ENCODE results near the gene TRABD2A.

The TRABD2A gene

GRCh38 chr2:84904151-84904550 is 23.3 kb upstream of the TRABD2A start:
- DNase-seq: no peak

- DNase-seq: no peak
These were observed 21.6 kb upstream of the TRABD2A start for GRCh38 chr2:84902526-84902925.

- no peak for DNase-seq
These were observed 20.8 kb upstream of the TRABD2A start for GRCh38 chr2:84901593-84902120.

- no peak for DNase-seq
These were observed 20.1 kb upstream of the TRABD2A start for GRCh38 chr2:84900971-84901370.

- DNase-seq: no peak
These were observed 18.7 kb upstream of the TRABD2A start for GRCh38 chr2:84899304-84900204.

- no peak for DNase-seq
These were observed 16.9 kb upstream of the TRABD2A start for GRCh38 chr2:84897773-84898172.

DNA sequence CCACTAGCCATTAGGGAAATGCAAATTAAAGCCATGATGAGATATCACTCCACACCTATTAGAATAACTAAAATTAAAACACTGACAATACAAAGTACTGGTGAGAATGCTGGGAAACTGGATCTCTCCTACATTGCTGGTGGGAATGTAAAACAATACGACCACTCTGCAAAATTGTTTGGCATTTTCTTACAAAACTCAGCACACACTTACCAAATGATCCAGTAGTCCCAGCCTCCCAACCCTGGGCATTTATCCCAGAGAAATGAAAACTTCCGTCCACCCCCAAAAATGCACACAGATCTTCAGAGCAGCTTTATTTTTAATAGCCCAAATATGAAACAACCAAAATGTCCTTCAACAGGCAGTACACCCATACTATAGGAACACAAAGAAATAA is 15.7 kb upstream of the TRABD2A start:
- no peak for DNase-seq

- DNase-seq: no peak
These were observed 14.1 kb upstream of the TRABD2A start for GRCh38 chr2:84894758-84895520.

- peak; percentile 33 for DNase-seq
These were observed 13.3 kb upstream of the TRABD2A start for GRCh38 chr2:84894131-84894586.

GRCh38 chr2:84891355-84892010 is 10.6 kb upstream of the TRABD2A start:
- no peak for DNase-seq

DNA sequence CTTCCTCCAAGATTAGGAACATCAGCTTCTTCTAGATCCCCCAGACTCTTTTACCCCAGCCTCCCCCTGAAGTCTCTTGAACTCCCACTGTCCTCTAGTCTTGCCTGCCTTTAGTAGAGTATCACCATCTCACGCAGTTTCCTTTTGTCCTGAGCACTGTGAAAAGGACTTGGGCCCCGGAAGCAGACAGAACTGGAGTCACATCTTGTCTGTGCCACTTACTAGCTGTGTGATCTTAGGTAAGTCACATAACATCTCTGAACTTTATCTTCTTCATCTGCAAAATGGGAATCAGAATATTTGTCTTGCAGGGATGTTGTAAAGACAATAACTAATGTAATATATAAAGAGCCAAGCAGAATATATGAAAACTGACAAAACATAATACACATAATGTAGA is 8.4 kb upstream of the TRABD2A start:
- no peak for DNase-seq

DNA sequence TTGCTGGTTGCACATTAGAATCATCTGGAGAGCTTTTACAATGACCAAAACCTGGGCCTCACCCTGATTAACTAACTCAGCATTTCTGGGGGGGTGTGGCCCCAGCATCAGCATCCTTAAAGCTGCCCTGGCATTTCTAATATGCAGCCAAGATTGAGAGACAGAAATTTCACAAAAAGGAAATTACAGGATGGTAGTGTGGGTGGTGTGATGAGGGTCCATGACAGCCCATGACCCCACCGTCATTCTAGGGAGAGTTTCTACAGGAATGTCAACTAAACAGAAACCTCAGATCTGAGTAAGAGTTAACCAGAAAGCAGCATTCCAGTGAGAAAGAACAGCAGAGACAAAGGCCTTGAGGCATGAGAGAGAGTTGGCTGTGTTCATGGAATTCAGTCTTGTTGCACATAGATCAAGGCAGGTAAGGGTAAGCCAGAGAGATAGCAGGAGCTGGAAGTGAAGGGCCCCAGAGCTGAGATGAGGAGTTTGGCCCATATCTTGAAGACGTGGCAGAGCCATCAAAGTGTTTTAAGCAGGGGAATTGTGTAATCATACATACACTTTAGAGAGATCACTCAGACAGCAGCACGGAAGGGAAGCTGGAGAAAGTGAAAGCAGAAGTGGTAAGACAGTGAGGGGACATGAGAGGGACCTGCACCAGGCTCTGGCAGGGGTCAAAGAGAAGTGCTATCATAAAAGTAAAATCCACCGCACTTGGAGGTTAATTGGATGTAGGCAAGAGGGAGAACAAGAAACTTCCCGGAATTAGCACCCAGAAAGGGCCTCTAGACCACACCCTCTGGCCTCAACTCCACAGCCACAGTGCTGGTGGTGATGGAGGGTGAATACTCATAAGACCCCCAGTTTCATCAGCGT is 7.8 kb upstream of the TRABD2A start:
- no peak for DNase-seq

- DNase-seq: no peak
These were observed 5.9 kb upstream of the TRABD2A start for GRCh38 chr2:84886791-84887190.

DNA sequence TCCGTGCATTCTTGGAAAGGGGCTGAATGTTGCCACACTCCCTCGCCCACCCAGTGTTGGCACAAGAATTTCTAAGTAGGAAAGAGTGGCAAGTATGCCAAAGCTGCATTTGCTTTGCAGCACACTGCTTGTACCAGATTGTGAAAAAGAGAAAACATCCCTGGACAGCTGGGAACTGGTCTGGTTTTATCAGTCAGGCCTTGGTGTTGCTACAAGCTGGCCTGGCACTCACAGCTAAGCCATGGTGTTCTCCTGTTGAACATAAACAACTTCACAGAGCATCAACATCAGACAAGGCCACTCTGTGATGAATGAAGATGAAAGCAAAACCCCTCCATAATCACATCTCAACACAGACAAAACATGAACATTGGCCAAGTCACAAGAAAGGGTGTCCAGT is 4.2 kb upstream of the TRABD2A start:
- no peak for DNase-seq

DNA sequence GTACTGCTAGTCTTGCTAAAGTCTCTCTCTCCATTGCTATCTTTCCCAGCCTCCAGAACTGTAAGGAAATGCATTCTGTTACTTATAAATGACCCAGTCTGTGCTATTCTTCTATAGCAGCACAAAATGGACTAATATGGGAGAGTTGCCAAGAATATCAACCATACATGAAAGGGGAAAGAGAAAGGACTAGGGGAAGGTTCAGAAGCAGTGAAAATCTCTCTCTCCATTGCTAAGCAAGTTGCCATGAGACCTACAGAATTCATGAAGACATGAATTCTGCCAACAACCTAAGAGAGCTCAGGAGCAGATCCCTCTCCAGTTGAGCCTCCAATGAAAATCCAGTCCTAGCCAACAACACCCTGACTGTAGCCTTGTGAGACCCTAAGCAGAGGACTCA is 3.6 kb upstream of the TRABD2A start:
- DNase-seq: no peak

DNA sequence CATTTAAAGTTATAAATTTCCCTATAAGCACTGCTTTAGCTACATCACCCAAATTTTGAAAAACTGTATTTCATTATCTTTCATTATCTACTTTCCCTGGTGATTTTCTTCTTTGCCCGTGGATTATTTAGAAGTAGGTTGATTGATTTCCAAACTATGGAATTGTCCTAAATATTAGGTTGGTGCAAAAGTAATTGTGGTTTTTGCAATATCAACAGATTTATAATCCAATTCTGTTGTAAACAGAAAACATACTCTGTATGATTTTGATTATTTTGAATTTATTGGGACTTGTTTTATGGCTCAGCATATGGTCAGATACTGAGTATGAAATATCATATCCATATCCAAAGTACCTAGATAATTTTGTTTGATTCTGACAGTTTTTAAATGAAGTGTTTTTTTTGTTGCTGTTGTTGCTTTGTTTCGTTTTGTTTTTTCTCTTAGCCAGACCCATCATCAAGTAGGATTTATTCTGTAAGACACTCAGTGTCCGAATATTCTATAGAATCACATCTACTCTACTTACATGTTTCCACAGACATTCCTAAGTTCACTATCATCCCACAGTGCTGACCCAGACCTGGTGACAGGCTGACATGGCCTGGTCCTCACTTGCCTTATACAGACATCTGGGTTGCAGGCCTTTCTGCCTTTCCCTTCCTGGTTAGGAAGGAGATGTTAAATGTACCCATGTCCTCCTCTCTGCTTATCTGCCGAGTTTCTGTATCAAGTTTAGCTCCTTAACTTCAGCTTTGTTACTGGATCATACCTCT is 2.1 kb upstream of the TRABD2A start:
- no peak for DNase-seq

- DNase-seq: no peak
These were observed 1.5 kb upstream of the TRABD2A start for GRCh38 chr2:84882414-84882738.

- DNase-seq: peak; percentile 21
These were observed 913 bp upstream of the TRABD2A start for GRCh38 chr2:84881581-84882413.

- no peak for DNase-seq
These were observed 564 bp downstream of the TRABD2A start for GRCh38 chr2:84880395-84880644.

GRCh38 chr2:84879584-84880394 is 1.1 kb downstream of the TRABD2A start:
- DNase-seq: no peak

Data from DMS153 (cell line).